Transverse colon (tissue), 4 donors: ENCODE measurements around the gene HOXA3. TPM values are rescaled to one million over a fixed set of nuclear protein-coding genes. Genes with fewer than 3 reads are reported as not detected.

ENCODE experiments used
- DNase-seq: peaks from one replicate; pipeline ENCODE4 v3.0.0-alpha.2; 2019
- H3K27ac ChIP-seq, 4 donors: fragments of 200-600 bp; sonication (generic); 2 replicates each; pipeline ENCODE4 v1.5.1; 2016 to 2018; ENCODE audit warnings: inconsistent platforms in 4 of 4
- H3K27me3 ChIP-seq: fragments of 200-600 bp; sonication (generic); 2 replicates; pipeline ENCODE4 v1.5.1; 2017; ENCODE audit warnings: inconsistent platforms
- H3K36me3 ChIP-seq, 4 donors: fragments of 200-600 bp; sonication (generic); 2 replicates each; pipeline ENCODE4 v1.5.1; 2017 to 2019; ENCODE audit warnings: inconsistent platforms in 4 of 4
- H3K4me1 ChIP-seq, 4 donors: fragments of 200-600 bp; sonication (generic); 2 replicates each; pipeline ENCODE4 v1.5.1; 2017 to 2020; ENCODE audit warnings: inconsistent platforms in 4 of 4
- H3K4me3 ChIP-seq, 4 donors: fragments of 200-600 bp; sonication (generic); 1 replicate in 1 of 4; 2 replicates in 3 of 4; pipeline versions ENCODE4 v1.5.1 to v1.6.1; 2017 to 2019; ENCODE audit warnings: inconsistent platforms in 4 of 4
- H3K9me3 ChIP-seq, 2 donors: fragments of 200-600 bp; sonication (generic); 2 replicates each; pipeline ENCODE4 v1.5.1; 2017 to 2019; ENCODE audit warnings: inconsistent platforms in 2 of 2
- EP300 ChIP-seq: sonication (generic); formaldehyde crosslinking; IDR thresholded peaks from one replicate; pipeline ENCODE4 v1.6.1; 2017; ENCODE audit warnings: antibody characterized with exemption, low read depth
- POLR2A ChIP-seq: fragments of 450-650 bp; IDR thresholded peaks from one replicate; pipeline ENCODE4 v1.6.1; 2016; ENCODE audit warnings: antibody characterized with exemption, mild to moderate bottlenecking, moderate library complexity
- POLR2AphosphoS5 ChIP-seq, 3 donors: sonication (generic); formaldehyde crosslinking; IDR thresholded peaks; one replicate each; pipeline ENCODE4 v1.6.1; 2016; ENCODE audit warnings: antibody characterized with exemption in 3 of 3
- WGBS, 2 donors: methylation state at CpG; one replicate each; pipeline ENCODE4 v1.1.5; 2018; ENCODE audit warnings: low coverage in 1 of 2; 5-methylcytosine and 5-hydroxymethylcytosine counted together
- in situ Hi-C, 4 donors: fragments of 200-750 bp; cut with MboI; loops; one replicate each; pipeline versions ENCODE4 v1.15.0 to v1.15.1; 2017; ENCODE audit warnings: low sequenced_read_pairs in 3 of 4, low pct_ligation_motif_present in 1 of 4, low pct_unique_long_range_greater_than_20kb in 1 of 4
- intact Hi-C: fragments of 100-400 bp; cut with DNase I; formaldehyde crosslinking; loops from one replicate; pipeline ENCODE4 v1.15.1; 2023; ENCODE audit warnings: low total_unique reads
- total RNA-seq, 4 donors: library from RNA; depleted of rRNA; stranded (reverse); fragments of >200 nt; gene quantifications; one replicate each; pipeline ENCODE4 v1.1.0, GENCODE V29; 2016
- TF ChIP-seq, protein P1 (sequence below), 5 experiments: fragments of 200-600 bp in 3 of 5; fragments of 450-650 bp in 2 of 5; sonication (generic) in 3 of 5; IDR thresholded peaks; 1 replicate in 2 of 5; 2 replicates in 3 of 5; pipeline ENCODE4 v1.5.1; 2016 to 2017; ENCODE audit warnings: antibody characterized with exemption in 5 of 5, inconsistent platforms in 3 of 5, mild to moderate bottlenecking in 2 of 5, moderate library complexity in 1 of 5

HOXA3 gene
- total RNA-seq, 4 donors from 2014 or later: 14.1 to 27.3 (median 15.7) TPM

DNA sequence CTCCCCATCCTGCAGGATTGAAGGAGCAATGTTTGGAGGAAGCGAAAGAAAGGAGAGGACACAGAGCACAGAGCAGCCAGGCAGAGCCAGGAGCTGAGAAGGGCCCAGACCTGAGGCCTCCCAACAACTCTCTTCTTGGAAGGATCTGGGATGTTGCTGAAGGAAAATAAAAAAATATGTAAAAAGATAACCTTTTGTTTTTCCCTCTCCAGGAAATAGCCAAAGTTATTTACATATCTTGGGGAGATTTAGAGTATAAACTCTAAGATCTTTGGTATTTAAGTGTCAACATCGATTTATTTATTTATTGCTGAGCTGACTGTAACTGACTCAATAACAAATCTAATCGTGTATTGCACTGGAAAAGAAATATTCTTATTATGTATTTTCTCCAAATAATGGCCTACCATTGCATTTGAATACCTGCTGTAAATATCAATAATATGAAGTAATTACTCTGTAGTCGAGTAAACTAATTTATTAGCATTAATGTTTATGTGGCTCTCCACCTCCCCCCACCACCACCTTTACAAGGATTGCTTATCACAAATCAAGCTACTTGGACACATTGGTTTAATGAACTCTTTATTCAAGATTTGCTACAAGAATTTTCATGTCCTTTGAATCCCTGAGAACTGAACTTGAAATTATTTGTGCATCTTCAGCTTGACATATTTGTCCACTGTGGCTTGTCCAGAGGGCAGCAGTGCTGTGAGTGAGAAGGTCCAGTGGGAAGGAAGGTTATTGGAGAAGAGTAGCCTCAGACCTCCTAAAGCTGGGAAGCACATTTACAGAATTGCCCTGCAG lies 34.5 kb upstream of the HOXA3 start:
- peaks cover 22 to 71% (median 59%) of the 10 kb centered on the region in 4 donors for H3K4me1 ChIP-seq
- intact Hi-C loops: loop anchor here (5.0 kb wide), 1 partner anchor 830 kb away; no protein-coding TSS in a partner anchor
- in situ Hi-C loops: loop anchor here in 3 of 4 donors (10.0 to 25.0 kb wide), 2 partner anchors 1325 to 1332 kb away; no protein-coding TSS in a partner anchor
- TF ChIP-seq, protein P1, sequence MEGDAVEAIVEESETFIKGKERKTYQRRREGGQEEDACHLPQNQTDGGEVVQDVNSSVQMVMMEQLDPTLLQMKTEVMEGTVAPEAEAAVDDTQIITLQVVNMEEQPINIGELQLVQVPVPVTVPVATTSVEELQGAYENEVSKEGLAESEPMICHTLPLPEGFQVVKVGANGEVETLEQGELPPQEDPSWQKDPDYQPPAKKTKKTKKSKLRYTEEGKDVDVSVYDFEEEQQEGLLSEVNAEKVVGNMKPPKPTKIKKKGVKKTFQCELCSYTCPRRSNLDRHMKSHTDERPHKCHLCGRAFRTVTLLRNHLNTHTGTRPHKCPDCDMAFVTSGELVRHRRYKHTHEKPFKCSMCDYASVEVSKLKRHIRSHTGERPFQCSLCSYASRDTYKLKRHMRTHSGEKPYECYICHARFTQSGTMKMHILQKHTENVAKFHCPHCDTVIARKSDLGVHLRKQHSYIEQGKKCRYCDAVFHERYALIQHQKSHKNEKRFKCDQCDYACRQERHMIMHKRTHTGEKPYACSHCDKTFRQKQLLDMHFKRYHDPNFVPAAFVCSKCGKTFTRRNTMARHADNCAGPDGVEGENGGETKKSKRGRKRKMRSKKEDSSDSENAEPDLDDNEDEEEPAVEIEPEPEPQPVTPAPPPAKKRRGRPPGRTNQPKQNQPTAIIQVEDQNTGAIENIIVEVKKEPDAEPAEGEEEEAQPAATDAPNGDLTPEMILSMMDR (IDR thresholded peaks at IDR 0.05): no peak
- TF ChIP-seq EP300: no peak
- no peak for TF ChIP-seq POLR2A
- no peak for TF ChIP-seq POLR2AphosphoS5 (IDR thresholded peaks at IDR 0.05)
- H3K27ac ChIP-seq: peak overlapping the region; percentile 95 to 99 (median 98)
- 15 to 20% methylated on average over 3 to 4 of the region's 4 CpGs for WGBS, 2 donors
- H3K4me3 ChIP-seq: peak overlapping the region; percentile 8 to 79 (median 62)
- H3K9me3 ChIP-seq: no peaks in the 10 kb centered on the region
- H3K36me3 ChIP-seq: no peaks in the 10 kb centered on the region
- H3K27me3 ChIP-seq: peaks cover 66% of the 10 kb centered on the region
- DNase-seq: no peak

DNA sequence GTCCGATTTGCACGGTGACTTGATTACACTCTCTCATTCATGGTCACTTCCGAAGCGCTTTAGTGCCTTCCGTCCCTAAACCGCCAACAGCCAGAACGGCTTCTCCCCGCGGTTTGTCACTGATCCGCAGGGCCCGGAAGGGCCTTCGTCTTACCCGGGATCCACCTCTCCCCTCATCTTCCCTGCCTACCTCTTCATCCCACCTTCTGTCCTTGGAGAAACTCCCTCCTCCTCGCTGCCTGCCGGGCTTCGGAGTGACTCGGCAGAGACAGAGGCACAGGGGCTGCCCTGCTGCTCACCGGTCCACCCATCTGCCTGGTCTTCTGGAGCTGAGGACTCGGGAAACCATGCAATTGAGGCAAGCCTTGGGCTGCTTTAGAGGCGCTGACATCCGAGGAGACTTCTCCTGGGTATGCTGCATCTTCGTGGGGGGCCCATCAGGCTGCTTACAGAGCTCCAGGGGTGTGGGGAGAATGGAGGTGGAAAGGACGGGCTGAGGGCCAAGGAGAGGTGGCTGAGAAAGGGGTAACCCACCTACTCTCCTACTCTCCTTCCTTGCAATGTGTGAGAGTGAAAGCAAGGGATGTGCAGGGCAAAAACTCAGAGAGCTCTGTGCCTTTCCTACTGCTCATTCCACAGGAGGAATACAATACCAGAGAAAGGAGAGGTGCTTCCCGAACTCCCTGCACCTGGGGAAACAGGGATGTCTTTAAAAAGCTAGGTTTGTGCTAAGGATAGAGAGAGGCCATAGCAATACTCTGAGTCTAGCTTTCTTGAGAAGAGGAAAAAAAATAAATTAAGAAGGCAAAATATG lies 33.7 kb upstream of the HOXA3 start:
- in situ Hi-C loops (loop anchor here in 3 of 4 donors (10.0 to 25.0 kb wide), 2 partner anchors 1324 to 1331 kb away; no protein-coding TSS in a partner anchor), intact Hi-C loops (loop anchor here (5.0 kb wide), 1 partner anchor 831 kb away; no protein-coding TSS in a partner anchor)
- Histone ChIP-seq H3K9me3 (no peaks in the 10 kb centered on the region), H3K27me3 (peaks cover 66% of the 10 kb centered on the region), H3K36me3 (no peaks in the 10 kb centered on the region), H3K27ac (peak overlapping the region; percentile 95 to 99 (median 98)), H3K4me1 (peaks cover 29 to 73% (median 59%) of the 10 kb centered on the region in 4 donors), H3K4me3 (peak overlapping the region; percentile 56 to 79 (median 70))
- 6 to 7% methylated on average over 11 to 24 of the region's 24 CpGs for WGBS, 2 donors
- TF ChIP-seq POLR2A: peak; percentile 6
- TF ChIP-seq, protein P1 (IDR thresholded peaks at IDR 0.05): no peak
- peak; percentile 20 for DNase-seq

DNA sequence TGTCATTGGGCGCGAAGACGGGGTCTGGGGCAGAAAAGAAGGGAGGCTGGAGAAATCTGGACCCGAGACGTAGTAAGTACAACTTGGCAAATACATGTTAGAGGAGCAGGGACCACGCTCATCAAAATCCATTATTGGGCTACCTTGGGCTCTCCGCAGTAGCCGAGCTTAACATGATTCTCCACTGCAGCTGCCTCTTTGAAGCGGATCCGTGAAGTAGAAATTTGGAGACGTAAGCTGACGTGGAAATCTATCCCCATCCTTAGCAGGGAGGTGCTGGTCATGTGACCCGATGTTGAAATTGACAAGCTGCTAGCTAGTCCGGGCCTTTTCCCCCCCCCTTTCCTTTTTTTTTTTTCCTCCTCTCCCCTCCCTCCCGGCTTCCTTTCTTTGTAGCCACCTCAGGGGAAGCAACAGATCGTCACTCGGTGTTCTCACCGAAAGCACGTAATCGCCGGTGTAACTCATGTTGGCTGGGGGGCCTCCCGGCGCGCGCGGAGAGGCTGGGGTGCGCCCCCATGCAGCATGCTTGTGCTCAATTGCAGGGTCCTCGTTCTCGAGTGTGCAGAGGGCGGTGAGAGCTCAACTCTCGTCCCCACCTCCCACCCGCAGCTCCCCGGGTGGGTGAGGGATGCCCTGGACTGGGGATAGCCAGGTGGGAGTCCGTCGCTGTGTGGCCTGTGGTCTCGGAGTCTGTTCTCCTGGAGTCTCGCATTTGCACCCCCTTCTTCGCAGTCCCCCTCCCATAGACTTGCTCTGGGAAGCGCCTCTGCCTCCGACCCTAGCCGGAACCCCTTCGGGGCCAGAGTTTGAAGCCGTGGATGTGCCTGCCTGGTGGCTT lies 32.9 kb upstream of the HOXA3 start, which contains the start of gene HOXA11:
TSS of gene HOXA11 (minus strand) at position 220 of the 841 bp plus-strand sequence. CDS start at position 132, 88 bp downstream.
- TF ChIP-seq POLR2A (peak; percentile 96), EP300 (no peak), POLR2AphosphoS5 (IDR thresholded peaks at IDR 0.05) (peak; percentile 93 to 98 (median 96))
- TF ChIP-seq, protein P1 (IDR thresholded peaks at IDR 0.05): no peak
- H3K36me3 ChIP-seq: no peaks in the 10 kb centered on the region
- H3K4me1 ChIP-seq: peaks cover 29 to 73% (median 59%) of the 10 kb centered on the region in 4 donors
- peak within 1 kb of the TSS; percentile 56 to 79 (median 70) for H3K4me3 ChIP-seq
- H3K27ac ChIP-seq: peak within 1 kb of the TSS; percentile 95 to 99 (median 98)
- no peaks in the 10 kb centered on the region for H3K9me3 ChIP-seq
- intact Hi-C loops: loop anchor here (5.0 kb wide), 1 partner anchor 832 kb away; no protein-coding TSS in a partner anchor
- 7 to 8% methylated on average over 11 to 42 of the region's 43 CpGs for WGBS, 2 donors
- in situ Hi-C loops: loop anchor here in 3 of 4 donors (10.0 to 25.0 kb wide), 2 partner anchors 1323 to 1330 kb away; no protein-coding TSS in a partner anchor
- H3K27me3 ChIP-seq: peaks cover 64% of the 10 kb centered on the region
- peak; percentile 83 for DNase-seq
